RWPE1 (cell line): ENCODE measurements around the gene DCDC1.

Experiments
- CTCF ChIA-PET: fragments of 350-600 bp; sonication (Branson Sonifier 250); formaldehyde crosslinking; extraction: SDS; loops from one replicate; lab custom pipeline; 2021; lab: Yijun Ruan, JAX
- POLR2A ChIA-PET: fragments of 400-600 bp; formaldehyde crosslinking; extraction: SDS; loops from one replicate; lab custom pipeline; 2020; ENCODE audit warnings: antibody characterized with exemption; ENCODE audit not compliant: low non-redundant PET; lab: Yijun Ruan, JAX
- DNase-seq: peaks from one replicate; pipeline ENCODE4 v3.0.0; 2012; ENCODE audit warnings: low spot score
- H3K27ac ChIP-seq: fragments of 450-650 bp; 2 replicates; pipeline ENCODE4 v1.5.1; 2017
- TF ChIP-seq, protein P1 (sequence below): fragments of 450-650 bp; conservative IDR thresholded peaks from 2 replicates; pipeline ENCODE4 v1.5.1; 2017; ENCODE audit warnings: low read depth, mild to moderate bottlenecking

The DCDC1 gene

DNA sequence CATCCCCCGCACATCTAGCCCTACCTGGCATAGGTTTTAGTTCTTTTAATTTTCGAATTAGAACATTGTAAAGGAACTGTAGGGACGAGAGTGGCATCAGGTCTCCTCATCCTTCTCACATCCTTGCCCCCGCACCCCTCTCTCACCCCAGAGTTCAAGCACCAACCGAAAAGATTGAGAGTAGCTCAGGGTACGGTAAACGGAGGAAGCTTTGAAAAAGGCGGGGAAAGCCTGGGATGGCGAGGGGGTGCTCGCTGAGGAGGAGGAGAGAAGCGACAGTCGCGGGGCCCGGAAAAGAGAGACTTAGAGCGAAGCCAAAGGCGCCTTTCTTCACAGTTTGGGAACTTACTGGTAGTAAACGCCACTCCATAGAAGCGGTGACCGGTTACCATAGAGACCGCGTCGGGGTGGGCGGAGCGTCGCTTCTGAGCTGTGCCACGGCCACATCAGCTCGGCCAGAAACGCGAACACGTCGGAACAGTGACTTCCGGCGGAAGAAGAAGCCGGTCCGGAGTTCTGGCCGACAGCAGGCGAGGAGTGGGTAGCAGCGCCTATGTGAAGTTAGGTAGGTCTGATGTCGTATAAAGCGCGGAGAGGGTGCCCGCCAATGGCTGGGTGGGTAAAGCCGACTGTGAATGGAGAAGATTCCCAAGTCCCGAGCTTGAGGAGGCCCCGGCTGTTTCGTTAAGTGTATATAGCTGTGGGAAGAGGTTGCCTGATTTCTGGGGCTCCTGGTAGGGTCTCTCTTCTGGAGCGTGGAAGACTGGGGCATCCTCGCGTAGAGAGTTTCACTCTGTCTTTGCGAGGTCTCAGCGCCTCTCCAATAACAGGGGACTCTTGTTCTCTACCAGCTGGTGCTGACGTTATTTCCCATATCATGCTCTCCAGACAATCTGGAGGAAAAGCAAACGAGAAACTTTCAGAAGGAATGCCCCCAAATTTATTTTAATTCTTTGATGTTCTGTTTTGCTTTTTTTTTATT lies at the start of gene DCDC1, which contains the start of gene DNAJC24:
Gene DCDC1, minus strand, starts transcription at position 392 of the 982 bp plus-strand sequence. CDS start 41,459 bp downstream, outside the sequence.
Gene DNAJC24, plus strand, starts transcription at position 513 of the 982 bp plus-strand sequence. CDS start 889 bp downstream, outside the sequence.
- ChIA-PET CTCF (interaction anchor here (0.6 to 0.9 kb wide), 3 partner anchors 12 to 321 kb away, joined by 3 to 4 read pairs (median 4); no protein-coding TSS in a partner anchor), POLR2A (no interaction called here)
- peak; percentile 84 for DNase-seq
- peak within 1 kb of the TSS; percentile 78 for H3K27ac ChIP-seq
- TF ChIP-seq, protein P1, sequence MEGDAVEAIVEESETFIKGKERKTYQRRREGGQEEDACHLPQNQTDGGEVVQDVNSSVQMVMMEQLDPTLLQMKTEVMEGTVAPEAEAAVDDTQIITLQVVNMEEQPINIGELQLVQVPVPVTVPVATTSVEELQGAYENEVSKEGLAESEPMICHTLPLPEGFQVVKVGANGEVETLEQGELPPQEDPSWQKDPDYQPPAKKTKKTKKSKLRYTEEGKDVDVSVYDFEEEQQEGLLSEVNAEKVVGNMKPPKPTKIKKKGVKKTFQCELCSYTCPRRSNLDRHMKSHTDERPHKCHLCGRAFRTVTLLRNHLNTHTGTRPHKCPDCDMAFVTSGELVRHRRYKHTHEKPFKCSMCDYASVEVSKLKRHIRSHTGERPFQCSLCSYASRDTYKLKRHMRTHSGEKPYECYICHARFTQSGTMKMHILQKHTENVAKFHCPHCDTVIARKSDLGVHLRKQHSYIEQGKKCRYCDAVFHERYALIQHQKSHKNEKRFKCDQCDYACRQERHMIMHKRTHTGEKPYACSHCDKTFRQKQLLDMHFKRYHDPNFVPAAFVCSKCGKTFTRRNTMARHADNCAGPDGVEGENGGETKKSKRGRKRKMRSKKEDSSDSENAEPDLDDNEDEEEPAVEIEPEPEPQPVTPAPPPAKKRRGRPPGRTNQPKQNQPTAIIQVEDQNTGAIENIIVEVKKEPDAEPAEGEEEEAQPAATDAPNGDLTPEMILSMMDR: no peak

DNA sequence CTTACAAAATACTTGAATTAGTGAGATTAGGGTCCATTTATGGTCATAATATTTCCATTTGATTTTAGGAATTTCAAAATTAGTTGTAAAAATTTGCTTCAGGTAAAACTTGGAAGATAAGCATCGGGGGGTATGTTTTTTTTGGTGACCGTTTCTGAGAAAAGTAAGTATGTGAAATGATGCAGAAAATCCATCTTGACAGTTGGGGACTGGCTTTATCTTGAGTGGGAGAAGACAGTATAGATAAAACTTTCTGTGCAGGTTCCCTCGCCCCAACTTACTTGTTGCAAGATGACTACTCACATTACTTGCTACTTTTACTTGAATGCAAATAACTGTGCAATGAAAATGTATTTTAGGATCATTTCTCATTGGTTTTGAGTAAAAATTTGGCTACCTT lies 49.6 kb upstream of the DCDC1 start:
- POLR2A ChIA-PET: no interaction called here
- no peak for DNase-seq
- H3K27ac ChIP-seq: no peak overlapping the region
- TF ChIP-seq, protein P1: no peak
- CTCF ChIA-PET: no interaction called here

DNA sequence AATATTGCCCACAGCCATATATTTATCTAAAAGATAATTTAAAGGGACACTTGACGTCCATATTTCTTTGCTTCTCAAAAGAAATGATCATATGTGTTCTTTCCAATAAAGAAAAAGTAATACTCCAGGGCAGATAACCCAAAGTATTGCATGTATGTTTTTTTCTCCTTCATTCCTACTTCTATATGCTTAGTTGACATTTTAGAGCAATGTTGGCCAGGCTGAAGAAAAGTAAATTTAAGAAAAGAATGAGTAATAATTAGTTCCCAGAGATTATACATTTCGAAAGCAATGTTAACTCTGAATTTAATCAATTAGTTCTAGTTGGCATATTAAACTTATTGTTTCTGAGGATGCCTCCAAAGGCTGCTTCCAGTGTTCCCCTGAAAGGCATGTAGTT lies 48.3 kb upstream of the DCDC1 start:
- CTCF ChIA-PET: interaction anchor here (0.6 to 0.7 kb wide), 2 partner anchors 34 to 861 kb away, joined by 3 read pairs; no protein-coding TSS in a partner anchor
- DNase-seq: no peak
- POLR2A ChIA-PET: no interaction called here
- H3K27ac ChIP-seq: no peak overlapping the region
- TF ChIP-seq, protein P1: no peak

DNA sequence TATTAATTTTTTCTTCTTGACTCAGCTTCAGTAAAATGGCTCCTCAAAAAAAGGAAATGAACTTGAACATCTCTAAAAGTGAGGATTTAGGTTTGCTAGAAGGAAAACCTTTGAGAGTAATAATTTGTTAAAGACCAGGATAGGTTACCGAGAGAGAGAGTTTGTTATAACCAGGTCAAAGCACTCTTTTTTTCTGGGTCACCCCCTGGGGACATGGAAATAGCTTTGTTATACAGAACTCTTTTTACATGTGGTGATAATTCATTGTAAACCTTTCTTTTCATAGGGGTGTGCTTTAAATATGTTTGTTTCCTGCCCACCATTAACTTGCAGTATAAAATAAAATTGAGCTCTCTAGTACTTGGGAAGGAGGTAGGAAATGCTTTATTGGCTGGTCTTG lies 47.8 kb upstream of the DCDC1 start:
- no peak for DNase-seq
- ChIA-PET CTCF (interaction anchor here (0.6 to 0.7 kb wide), 3 partner anchors 20 to 861 kb away, joined by 3 read pairs; no protein-coding TSS in a partner anchor), POLR2A (no interaction called here)
- TF ChIP-seq, protein P1: no peak
- H3K27ac ChIP-seq: no peak overlapping the region

GRCh38 chr11:31415435-31415834 lies 45.9 kb upstream of the DCDC1 start:
- DNase-seq: no peak
- ChIA-PET POLR2A (no interaction called here), CTCF (interaction anchor here (0.6 kb wide), 1 partner anchor 585 kb away, joined by 3 read pairs; no protein-coding TSS in a partner anchor)
- H3K27ac ChIP-seq: no peak overlapping the region
- TF ChIP-seq, protein P1: no peak

DNA sequence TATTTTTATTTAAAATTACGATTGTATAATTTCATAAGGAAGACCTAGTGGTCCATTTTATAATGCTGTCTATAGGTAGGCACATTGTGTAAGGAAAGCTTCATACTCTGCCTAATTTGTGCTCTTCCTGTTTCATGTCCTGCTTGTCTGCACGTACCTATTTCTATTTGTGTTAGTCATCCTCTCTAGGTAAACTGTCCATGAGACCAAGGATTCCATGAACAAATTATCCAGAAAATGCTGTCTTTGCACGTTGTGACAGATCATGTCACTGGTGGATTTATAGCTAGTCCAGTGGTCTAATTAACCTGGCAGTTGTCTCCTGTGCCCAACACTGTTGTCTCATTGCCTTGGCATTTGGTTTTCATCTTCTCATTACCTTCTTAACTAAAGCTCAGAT lies 44.8 kb upstream of the DCDC1 start:
- peak; percentile 1 for DNase-seq
- H3K27ac ChIP-seq: no peak overlapping the region
- ChIA-PET CTCF (no interaction called here), POLR2A (no interaction called here)
- TF ChIP-seq, protein P1: no peak
